GM21737 (cell line): ENCODE data around the gene ZBTB20.
"Not testable (repeated sequence)": the region's sequence is repeated elsewhere in the genome, so short reads cannot be mapped to it uniquely, and the experiment has no call there.

Source experiments
- ATAC-seq: cut with Tn5 transposase; IDR thresholded peaks from one replicate; pipeline ENCODE4 v1.9.1; 2021; ENCODE audit warnings: mild to moderate bottlenecking, moderate library complexity; ENCODE audit not compliant: unreplicated experiment

ZBTB20 gene

GRCh38 chr3:115146418-115147328, at the start of gene ZBTB20:
TSS of gene ZBTB20 (minus strand) at chr3:115147288.
- ATAC-seq = peak; percentile 27

GRCh38 chr3:115194476-115194875, 47.4 kb upstream of the ZBTB20 start:
- ATAC-seq = no peak

GRCh38 chr3:115190747-115191146, 43.7 kb upstream of the ZBTB20 start:
- ATAC-seq = no peak

- peak; percentile 100 for ATAC-seq
These were observed 40.2 kb upstream of the ZBTB20 start for GRCh38 chr3:115187149-115187757.

- peak; percentile 34 for ATAC-seq
These were observed 39.5 kb upstream of the ZBTB20 start for GRCh38 chr3:115186351-115187148.

GRCh38 chr3:115184859-115185572, 37.9 kb upstream of the ZBTB20 start:
- ATAC-seq = not testable (repeated sequence)

GRCh38 chr3:115178930-115179329, 31.8 kb upstream of the ZBTB20 start:
- ATAC-seq = not testable (repeated sequence)

GRCh38 chr3:115169808-115170207, 22.7 kb upstream of the ZBTB20 start:
- no peak for ATAC-seq

GRCh38 chr3:115165701-115166100, 18.6 kb upstream of the ZBTB20 start:
- no peak for ATAC-seq

GRCh38 chr3:115165266-115165665, 18.2 kb upstream of the ZBTB20 start:
- ATAC-seq = no peak

GRCh38 chr3:115164374-115165221, 17.5 kb upstream of the ZBTB20 start:
- ATAC-seq = no peak

GRCh38 chr3:115162759-115163158, 15.7 kb upstream of the ZBTB20 start:
- no peak for ATAC-seq

GRCh38 chr3:115161866-115162265, 14.8 kb upstream of the ZBTB20 start:
- ATAC-seq = no peak

- ATAC-seq = no peak
These were observed 14.2 kb upstream of the ZBTB20 start for GRCh38 chr3:115161168-115161834.

GRCh38 chr3:115160295-115160694, 13.2 kb upstream of the ZBTB20 start:
- peak; percentile 98 for ATAC-seq

GRCh38 chr3:115156046-115156654, 9.1 kb upstream of the ZBTB20 start:
- ATAC-seq = no peak

- ATAC-seq = no peak
These were observed 7.5 kb upstream of the ZBTB20 start for GRCh38 chr3:115154611-115155010.

- no peak for ATAC-seq
These were observed 4.8 kb upstream of the ZBTB20 start for GRCh38 chr3:115151921-115152320.
